B cell (primary cell): ENCODE measurements around the gene IL17RE. TPM values are rescaled to one million over a fixed set of nuclear protein-coding genes. Genes with fewer than 3 reads are reported as not detected.
A peak's percentile ranks its signal among the peaks of the same experiment; 100 is the strongest.

Source experiments
- ATAC-seq: fragments of 200-7000 bp; cut with Tn5 transposase; one replicate; pipeline ENCODE4 v1.10.0; 2021; ENCODE audit warnings: low read depth, mild to moderate bottlenecking, moderate number of reproducible peaks, moderate library complexity
- CTCF ChIA-PET: fragments of 350-600 bp; sonication (Branson Sonifier 250); formaldehyde crosslinking; loops from one replicate; lab custom pipeline; 2021; ENCODE audit warnings: antibody characterized with exemption, inconsistent platforms; lab: Charles Lee
- POLR2A ChIA-PET: fragments of 350-600 bp; sonication (Branson Sonifier 250); formaldehyde crosslinking; loops from one replicate; lab custom pipeline; 2021; ENCODE audit warnings: antibody characterized with exemption; lab: Charles Lee
- DNase-seq: peaks from one replicate; pipeline ENCODE4 v3.0.0; 2013
- H2AFZ ChIP-seq: 2 replicates; pipeline ENCODE4 v1.6.1; 2012; ENCODE audit warnings: mild to moderate bottlenecking, low read depth, low read length; ENCODE audit not compliant: insufficient read depth, poor library complexity, severe bottlenecking
- H3K27ac ChIP-seq, 2 donors: 1 replicate in 1 of 2; 2 replicates in 1 of 2; pipeline ENCODE4 v1.5.1; 2012 to 2013; ENCODE audit warnings: low read length in 2 of 2, mild to moderate bottlenecking in 2 of 2, moderate library complexity in 1 of 2
- H3K27me3 ChIP-seq, 4 experiments: fragments of 200-600 bp in 1 of 4; sonication (generic) in 1 of 4; replicated peaks in 1 of 4; 1 replicate in 2 of 4; 2 replicates in 2 of 4; pipeline versions ENCODE4 v1.6.1 to v1.7.0; 2013 to 2016; ENCODE audit warnings: low read length in 3 of 4, mild to moderate bottlenecking in 2 of 4, mixed read lengths in 1 of 4, moderate library complexity in 1 of 4; ENCODE audit not compliant: insufficient read depth in 4 of 4, control insufficient read depth in 3 of 4; ENCODE audit errors: control extremely low read depth in 1 of 4
- H3K36me3 ChIP-seq, 2 experiments: replicated peaks in 1 of 2; 1 replicate in 1 of 2; 2 replicates in 1 of 2; pipeline versions ENCODE4 v1.6.1 to v1.7.1; 2013; ENCODE audit warnings: low read length in 1 of 2; ENCODE audit not compliant: insufficient read depth in 2 of 2, control insufficient read depth in 1 of 2; ENCODE audit errors: control extremely low read depth in 1 of 2, extremely low read depth in 1 of 2
- H3K4me1 ChIP-seq, 2 donors: fragments of 200-600 bp in 1 of 2; sonication (generic) in 1 of 2; 1 replicate in 1 of 2; 2 replicates in 1 of 2; pipeline versions ENCODE4 v1.5.1 to v1.6.1; 2013 to 2017; ENCODE audit warnings: low read length in 2 of 2; ENCODE audit not compliant: control insufficient read depth in 2 of 2, insufficient read depth in 2 of 2
- H3K4me2 ChIP-seq: replicated peaks from 2 replicates; pipeline ENCODE3; 2012; ENCODE audit warnings: mild to moderate bottlenecking, low read depth, low read length; ENCODE audit not compliant: poor library complexity, severe bottlenecking
- H3K4me3 ChIP-seq, 5 experiments: fragments of 200-600 bp in 1 of 5; sonication (generic) in 1 of 5; 1 replicate in 3 of 5; 2 replicates in 2 of 5; pipeline versions ENCODE4 v1.5.1 to v1.7.0; 2011 to 2016; ENCODE audit warnings: low read length in 4 of 5, mild to moderate bottlenecking in 4 of 5, low read depth in 2 of 5, control low read depth in 1 of 5, moderate library complexity in 1 of 5; ENCODE audit not compliant: insufficient read depth in 1 of 5; ENCODE audit errors: control extremely low read depth in 1 of 5, extremely low read depth in 1 of 5
- H3K79me2 ChIP-seq: fragments of 200-600 bp; sonication (generic); one replicate; pipeline ENCODE4 v1.6.0; 2016; ENCODE audit warnings: low read length; ENCODE audit not compliant: control insufficient read depth, insufficient read depth
- H3K9ac ChIP-seq: fragments of 200-600 bp; sonication (generic); 2 replicates; pipeline ENCODE4 v1.6.1; 2017; ENCODE audit warnings: mild to moderate bottlenecking, low read length, moderate library complexity
- H3K9me3 ChIP-seq, 3 donors: one replicate each; pipeline versions ENCODE4 v1.6.1 to v1.7.1; 2013; ENCODE audit warnings: low read length in 2 of 3; ENCODE audit not compliant: control insufficient read depth in 2 of 3, insufficient read depth in 1 of 3; ENCODE audit errors: control extremely low read depth in 1 of 3
- H4K20me1 ChIP-seq: 2 replicates; pipeline ENCODE4 v1.6.0; 2012; ENCODE audit warnings: mild to moderate bottlenecking, low read length; ENCODE audit not compliant: insufficient read depth, control insufficient read depth, poor library complexity, severe bottlenecking
- H3K27ac Mint-ChIP-seq: one replicate; pipeline ENCODE4 v1.8.0; 2021; ENCODE audit warnings: mixed read lengths
- H3K27me3 Mint-ChIP-seq: one replicate; pipeline ENCODE4 v1.8.0; 2021; ENCODE audit warnings: mixed read lengths
- H3K4me1 Mint-ChIP-seq: one replicate; pipeline ENCODE4 v1.8.0; 2021; ENCODE audit warnings: mixed read lengths
- H3K4me3 Mint-ChIP-seq: one replicate; pipeline ENCODE4 v1.8.0; 2021; ENCODE audit warnings: mixed read lengths
- H3K9me3 Mint-ChIP-seq: one replicate; pipeline ENCODE4 v1.8.0; 2022; ENCODE audit warnings: mixed read lengths; ENCODE audit not compliant: insufficient read depth
- EZH2 ChIP-seq: IDR thresholded peaks from 2 replicates; pipeline ENCODE4 v1.6.1; 2012; ENCODE audit warnings: borderline replicate concordance, low read depth, mild to moderate bottlenecking, moderate library complexity, low read length; ENCODE audit not compliant: insufficient read depth, poor library complexity, severe bottlenecking
- WGBS: methylation state at CpG from one replicate; pipeline ENCODE4 v1.1.5; 2013; ENCODE audit warnings: missing lambda C conversion rate; ENCODE audit not compliant: insufficient coverage; 5-methylcytosine and 5-hydroxymethylcytosine counted together
- intact Hi-C: fragments of 100-400 bp; cut with micrococcal nuclease; formaldehyde crosslinking; loops from one replicate; pipeline ENCODE4 v1.10.0; 2022
- polyA plus RNA-seq: library from polyadenylated mRNA; depleted of rRNA; stranded (reverse); fragments of >200 nt; gene quantifications from 2 replicates; pipeline ENCODE4 v1.2.3, GENCODE V29; 2012
- total RNA-seq, 2 donors: library from RNA; stranded (reverse); fragments of 120-200 nt in 1 of 2; gene quantifications; 1 replicate in 1 of 2; 2 replicates in 1 of 2; pipeline versions ENCODE4 v1.2.3 to v1.2.4, GENCODE V29; 2013 to 2022
- TF ChIP-seq, protein P1 (sequence below): fragments of 200-600 bp; IDR thresholded peaks from one replicate; pipeline ENCODE4 v1.8.0; 2022; ENCODE audit warnings: antibody characterized with exemption, mild to moderate bottlenecking

The IL17RE gene
- total and polyA plus RNA-seq, 2 donors (not counting 1 experiment from before 2014, with no cell fraction given) = 0.37 TPM; not detected in 1

DNA sequence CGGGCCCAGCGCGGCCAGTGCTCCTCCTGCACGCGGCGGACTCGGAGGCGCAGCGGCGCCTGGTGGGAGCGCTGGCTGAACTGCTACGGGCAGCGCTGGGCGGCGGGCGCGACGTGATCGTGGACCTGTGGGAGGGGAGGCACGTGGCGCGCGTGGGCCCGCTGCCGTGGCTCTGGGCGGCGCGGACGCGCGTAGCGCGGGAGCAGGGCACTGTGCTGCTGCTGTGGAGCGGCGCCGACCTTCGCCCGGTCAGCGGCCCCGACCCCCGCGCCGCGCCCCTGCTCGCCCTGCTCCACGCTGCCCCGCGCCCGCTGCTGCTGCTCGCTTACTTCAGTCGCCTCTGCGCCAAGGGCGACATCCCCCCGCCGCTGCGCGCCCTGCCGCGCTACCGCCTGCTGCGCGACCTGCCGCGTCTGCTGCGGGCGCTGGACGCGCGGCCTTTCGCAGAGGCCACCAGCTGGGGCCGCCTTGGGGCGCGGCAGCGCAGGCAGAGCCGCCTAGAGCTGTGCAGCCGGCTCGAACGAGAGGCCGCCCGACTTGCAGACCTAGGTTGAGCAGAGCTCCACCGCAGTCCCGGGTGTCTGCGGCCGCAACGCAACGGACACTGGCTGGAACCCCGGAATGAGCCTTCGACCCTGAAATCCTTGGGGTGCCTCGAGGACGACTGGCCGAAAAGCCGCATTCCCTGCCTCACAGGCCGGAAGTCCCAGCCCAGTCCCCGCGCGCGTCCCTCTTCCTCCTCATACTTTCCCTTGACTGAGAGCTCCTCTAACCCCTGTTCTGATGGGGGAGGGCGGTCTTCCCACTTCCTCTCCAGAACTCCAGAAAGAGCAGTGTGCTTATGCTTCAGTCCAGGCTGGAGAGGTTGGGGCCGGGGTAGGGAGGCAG is 12.8 kb downstream of the IL17RE start:
- peak overlapping the region; percentile 83 for H3K4me3 Mint-ChIP-seq
- peaks cover 15% of the 10 kb centered on the region for H3K4me1 Mint-ChIP-seq
- intact Hi-C loops = no loop called here
- no peak for TF ChIP-seq EZH2
- TF ChIP-seq, protein P1, sequence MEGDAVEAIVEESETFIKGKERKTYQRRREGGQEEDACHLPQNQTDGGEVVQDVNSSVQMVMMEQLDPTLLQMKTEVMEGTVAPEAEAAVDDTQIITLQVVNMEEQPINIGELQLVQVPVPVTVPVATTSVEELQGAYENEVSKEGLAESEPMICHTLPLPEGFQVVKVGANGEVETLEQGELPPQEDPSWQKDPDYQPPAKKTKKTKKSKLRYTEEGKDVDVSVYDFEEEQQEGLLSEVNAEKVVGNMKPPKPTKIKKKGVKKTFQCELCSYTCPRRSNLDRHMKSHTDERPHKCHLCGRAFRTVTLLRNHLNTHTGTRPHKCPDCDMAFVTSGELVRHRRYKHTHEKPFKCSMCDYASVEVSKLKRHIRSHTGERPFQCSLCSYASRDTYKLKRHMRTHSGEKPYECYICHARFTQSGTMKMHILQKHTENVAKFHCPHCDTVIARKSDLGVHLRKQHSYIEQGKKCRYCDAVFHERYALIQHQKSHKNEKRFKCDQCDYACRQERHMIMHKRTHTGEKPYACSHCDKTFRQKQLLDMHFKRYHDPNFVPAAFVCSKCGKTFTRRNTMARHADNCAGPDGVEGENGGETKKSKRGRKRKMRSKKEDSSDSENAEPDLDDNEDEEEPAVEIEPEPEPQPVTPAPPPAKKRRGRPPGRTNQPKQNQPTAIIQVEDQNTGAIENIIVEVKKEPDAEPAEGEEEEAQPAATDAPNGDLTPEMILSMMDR = no peak
- WGBS = 2% methylated on average over 93 of the region's 99 CpGs
- H2AFZ ChIP-seq = peak overlapping the region; percentile 78
- H3K4me1 ChIP-seq = peaks cover 17 to 20% of the 10 kb centered on the region in 2 donors
- peak overlapping the region; percentile 68 for H3K9ac ChIP-seq
- no peak overlapping the region for H3K27ac Mint-ChIP-seq
- no peaks in the 10 kb centered on the region for H3K9me3 ChIP-seq
- H3K9me3 Mint-ChIP-seq = no peaks in the 10 kb centered on the region
- peak; percentile 62 for ATAC-seq
- DNase-seq = peak; percentile 51
- CTCF ChIA-PET = interaction anchor here (1.0 to 1.2 kb wide), 2 partner anchors 15 to 17 kb away, joined by 3 to 4 read pairs; partner anchors contain the start of gene CRELD1
- H3K27me3 ChIP-seq = peaks cover 0 to 29% (median 9%) of the 10 kb centered on the region in 4 experiments
- H3K27ac ChIP-seq = no peak overlapping the region
- peaks cover 9% of the 10 kb centered on the region for H3K27me3 Mint-ChIP-seq
- H3K79me2 ChIP-seq = no peaks in the 10 kb centered on the region
- POLR2A ChIA-PET = interaction anchor here (1.3 kb wide), 1 partner anchor 17 kb away, joined by 6 read pairs; no protein-coding TSS in a partner anchor
- no peaks in the 10 kb centered on the region for H3K36me3 ChIP-seq
- peak overlapping the region in 4 of 5 experiments; percentile 32 to 72 (median 50) for H3K4me3 ChIP-seq
- peak overlapping the region; percentile 98 for H3K4me2 ChIP-seq
- H4K20me1 ChIP-seq = no peaks in the 10 kb centered on the region
